Neural cell (in vitro differentiated cells): ENCODE results near the gene TBX18. TPM values are rescaled to one million over a fixed set of nuclear protein-coding genes. Genes with fewer than 3 reads are reported as not detected.

ENCODE experiments used
- H2AFZ ChIP-seq: fragments of 200-600, 300-800 bp; sonication (generic), shearing (Covaris generic); 2 replicates; pipeline ENCODE4 v1.6.0; 2014; ENCODE audit warnings: low read depth, mild to moderate bottlenecking, antibody characterized with exemption, low read length, moderate library complexity
- H3F3A ChIP-seq: fragments of 200-600 bp; shearing (Covaris generic); 2 replicates; pipeline ENCODE4 v1.6.1; 2016; ENCODE audit warnings: mild to moderate bottlenecking, moderate library complexity, mixed read lengths, antibody characterized with exemption, low read length; ENCODE audit not compliant: insufficient read depth, poor library complexity, severe bottlenecking
- H3K27ac ChIP-seq: fragments of 200-600, 300-800 bp; sonication (generic), shearing (Covaris generic); 2 replicates; pipeline ENCODE4 v1.5.1; 2014; ENCODE audit warnings: mild to moderate bottlenecking, low read length, moderate library complexity
- H3K27me3 ChIP-seq: fragments of 300-800, 200-600 bp; sonication (generic), shearing (Covaris generic); 2 replicates; pipeline ENCODE4 v1.6.0; 2014; ENCODE audit warnings: mild to moderate bottlenecking, low read depth, low read length, moderate library complexity; ENCODE audit not compliant: insufficient read depth
- H3K36me3 ChIP-seq: fragments of 300-800, 200-600 bp; sonication (generic), shearing (Covaris generic); 2 replicates; pipeline ENCODE4 v1.5.1; 2014; ENCODE audit warnings: mild to moderate bottlenecking, antibody characterized with exemption, low read length, moderate library complexity; ENCODE audit not compliant: insufficient read depth
- H3K4me2 ChIP-seq: fragments of 300-800, 200-600 bp; sonication (generic), shearing (Covaris generic); 2 replicates; pipeline ENCODE4 v1.6.0; 2014; ENCODE audit warnings: mild to moderate bottlenecking, low read length
- H3K4me3 ChIP-seq: fragments of 300-800, 200-600 bp; sonication (generic), shearing (Covaris generic); 2 replicates; pipeline ENCODE4 v1.5.1; 2014; ENCODE audit warnings: mild to moderate bottlenecking, low read length, moderate library complexity
- H3K79me2 ChIP-seq: fragments of 200-600 bp; shearing (Covaris generic); replicated peaks from 2 replicates; pipeline ENCODE4 v1.6.0; 2014; ENCODE audit warnings: mild to moderate bottlenecking, low read length, moderate library complexity; ENCODE audit not compliant: insufficient read depth
- H3K9ac ChIP-seq: fragments of 300-800, 200-600 bp; sonication (generic), shearing (Covaris generic); 2 replicates; pipeline ENCODE4 v1.6.1; 2016; ENCODE audit warnings: mild to moderate bottlenecking, low read length, mixed read lengths
- H3K9me2 ChIP-seq: fragments of 200-600 bp; shearing (Covaris generic); 2 replicates; pipeline ENCODE4 v1.6.1; 2016; ENCODE audit warnings: mild to moderate bottlenecking, low read length, mixed read lengths; ENCODE audit not compliant: insufficient read depth
- H3K9me3 ChIP-seq: fragments of 200-600, 300-800 bp; sonication (generic), shearing (Covaris generic); 2 replicates; pipeline ENCODE4 v1.6.1; 2016; ENCODE audit warnings: mild to moderate bottlenecking, mixed run types, low read length, moderate library complexity, mixed read lengths
- H4K20me1 ChIP-seq: fragments of 200-600 bp; shearing (Covaris generic); 2 replicates; pipeline ENCODE4 v1.6.1; 2016; ENCODE audit warnings: mild to moderate bottlenecking, mixed run types; ENCODE audit not compliant: insufficient read depth
- EP300 ChIP-seq: fragments of 450-650 bp; conservative IDR thresholded peaks from 2 replicates; pipeline ENCODE4 v1.6.1; 2014; ENCODE audit warnings: antibody characterized with exemption, mild to moderate bottlenecking, moderate library complexity; ENCODE audit not compliant: poor library complexity, severe bottlenecking
- EZH2 ChIP-seq: fragments of 200-600, 300-800 bp; shearing (Covaris generic), sonication (generic); IDR thresholded peaks from 2 replicates; pipeline ENCODE4 v1.6.1; 2014; ENCODE audit warnings: antibody characterized with exemption, low read length, borderline replicate concordance, mild to moderate bottlenecking; ENCODE audit not compliant: insufficient read depth, poor library complexity, severe bottlenecking
- MXI1 ChIP-seq: fragments of 450-650 bp; conservative IDR thresholded peaks from 2 replicates; pipeline ENCODE4 v1.6.1; 2014; ENCODE audit warnings: antibody characterized with exemption, mild to moderate bottlenecking; ENCODE audit not compliant: poor library complexity, severe bottlenecking
- POLR2AphosphoS5 ChIP-seq: IDR thresholded peaks from 2 replicates; pipeline ENCODE4 v1.6.1; 2012
- RAD21 ChIP-seq: fragments of 450-650 bp; conservative IDR thresholded peaks from 2 replicates; pipeline ENCODE4 v1.6.1; 2014; ENCODE audit warnings: antibody characterized with exemption, mild to moderate bottlenecking, moderate library complexity
- SMC3 ChIP-seq: fragments of 450-650 bp; conservative IDR thresholded peaks from 2 replicates; pipeline ENCODE4 v1.6.1; 2014; ENCODE audit warnings: antibody characterized with exemption, mild to moderate bottlenecking, moderate library complexity; ENCODE audit not compliant: poor library complexity
- TAF1 ChIP-seq: IDR thresholded peaks from 2 replicates; pipeline ENCODE4 v1.6.1; 2012; ENCODE audit warnings: low read depth
- polyA plus RNA-seq: library from polyadenylated mRNA; depleted of rRNA; stranded (reverse); fragments of >200 nt; gene quantifications from 2 replicates; pipeline ENCODE4 v1.2.3, GENCODE V29; 2014
- TF ChIP-seq, protein P1 (sequence below): IDR thresholded peaks from 2 replicates; pipeline ENCODE4 v1.6.1; 2012; ENCODE audit warnings: borderline replicate concordance
- TF ChIP-seq, protein P2 (sequence below): fragments of 450-650 bp; IDR thresholded peaks from 2 replicates; pipeline ENCODE4 v1.5.1; 2014; ENCODE audit warnings: antibody characterized with exemption, mild to moderate bottlenecking, moderate library complexity; ENCODE audit not compliant: poor library complexity, severe bottlenecking

The TBX18 gene
- polyA plus RNA-seq, 1 donor from 2014 or later: not detected

- H3K36me3 ChIP-seq: no peaks in the 10 kb centered on the region
- H3K4me2 ChIP-seq: no peak overlapping the region
- no peaks in the 10 kb centered on the region for H3K9me2 ChIP-seq
- TF ChIP-seq RAD21: no peak
- TF ChIP-seq, protein P1, sequence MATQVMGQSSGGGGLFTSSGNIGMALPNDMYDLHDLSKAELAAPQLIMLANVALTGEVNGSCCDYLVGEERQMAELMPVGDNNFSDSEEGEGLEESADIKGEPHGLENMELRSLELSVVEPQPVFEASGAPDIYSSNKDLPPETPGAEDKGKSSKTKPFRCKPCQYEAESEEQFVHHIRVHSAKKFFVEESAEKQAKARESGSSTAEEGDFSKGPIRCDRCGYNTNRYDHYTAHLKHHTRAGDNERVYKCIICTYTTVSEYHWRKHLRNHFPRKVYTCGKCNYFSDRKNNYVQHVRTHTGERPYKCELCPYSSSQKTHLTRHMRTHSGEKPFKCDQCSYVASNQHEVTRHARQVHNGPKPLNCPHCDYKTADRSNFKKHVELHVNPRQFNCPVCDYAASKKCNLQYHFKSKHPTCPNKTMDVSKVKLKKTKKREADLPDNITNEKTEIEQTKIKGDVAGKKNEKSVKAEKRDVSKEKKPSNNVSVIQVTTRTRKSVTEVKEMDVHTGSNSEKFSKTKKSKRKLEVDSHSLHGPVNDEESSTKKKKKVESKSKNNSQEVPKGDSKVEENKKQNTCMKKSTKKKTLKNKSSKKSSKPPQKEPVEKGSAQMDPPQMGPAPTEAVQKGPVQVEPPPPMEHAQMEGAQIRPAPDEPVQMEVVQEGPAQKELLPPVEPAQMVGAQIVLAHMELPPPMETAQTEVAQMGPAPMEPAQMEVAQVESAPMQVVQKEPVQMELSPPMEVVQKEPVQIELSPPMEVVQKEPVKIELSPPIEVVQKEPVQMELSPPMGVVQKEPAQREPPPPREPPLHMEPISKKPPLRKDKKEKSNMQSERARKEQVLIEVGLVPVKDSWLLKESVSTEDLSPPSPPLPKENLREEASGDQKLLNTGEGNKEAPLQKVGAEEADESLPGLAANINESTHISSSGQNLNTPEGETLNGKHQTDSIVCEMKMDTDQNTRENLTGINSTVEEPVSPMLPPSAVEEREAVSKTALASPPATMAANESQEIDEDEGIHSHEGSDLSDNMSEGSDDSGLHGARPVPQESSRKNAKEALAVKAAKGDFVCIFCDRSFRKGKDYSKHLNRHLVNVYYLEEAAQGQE: no peak
- TF ChIP-seq MXI1: no peak
- no peak for TF ChIP-seq TAF1
- no peak for TF ChIP-seq EP300
- TF ChIP-seq, protein P2, sequence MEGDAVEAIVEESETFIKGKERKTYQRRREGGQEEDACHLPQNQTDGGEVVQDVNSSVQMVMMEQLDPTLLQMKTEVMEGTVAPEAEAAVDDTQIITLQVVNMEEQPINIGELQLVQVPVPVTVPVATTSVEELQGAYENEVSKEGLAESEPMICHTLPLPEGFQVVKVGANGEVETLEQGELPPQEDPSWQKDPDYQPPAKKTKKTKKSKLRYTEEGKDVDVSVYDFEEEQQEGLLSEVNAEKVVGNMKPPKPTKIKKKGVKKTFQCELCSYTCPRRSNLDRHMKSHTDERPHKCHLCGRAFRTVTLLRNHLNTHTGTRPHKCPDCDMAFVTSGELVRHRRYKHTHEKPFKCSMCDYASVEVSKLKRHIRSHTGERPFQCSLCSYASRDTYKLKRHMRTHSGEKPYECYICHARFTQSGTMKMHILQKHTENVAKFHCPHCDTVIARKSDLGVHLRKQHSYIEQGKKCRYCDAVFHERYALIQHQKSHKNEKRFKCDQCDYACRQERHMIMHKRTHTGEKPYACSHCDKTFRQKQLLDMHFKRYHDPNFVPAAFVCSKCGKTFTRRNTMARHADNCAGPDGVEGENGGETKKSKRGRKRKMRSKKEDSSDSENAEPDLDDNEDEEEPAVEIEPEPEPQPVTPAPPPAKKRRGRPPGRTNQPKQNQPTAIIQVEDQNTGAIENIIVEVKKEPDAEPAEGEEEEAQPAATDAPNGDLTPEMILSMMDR: no peak
- no peak for TF ChIP-seq SMC3
- TF ChIP-seq POLR2AphosphoS5: no peak
- no peak for TF ChIP-seq EZH2
- H2AFZ ChIP-seq: no peak overlapping the region
- no peaks in the 10 kb centered on the region for H3F3A ChIP-seq
- no peak overlapping the region for H3K4me3 ChIP-seq
- H3K27ac ChIP-seq: no peak overlapping the region
- no peaks in the 10 kb centered on the region for H3K27me3 ChIP-seq
- H3K9ac ChIP-seq: no peak overlapping the region
- no peaks in the 10 kb centered on the region for H3K9me3 ChIP-seq
- no peaks in the 10 kb centered on the region for H3K79me2 ChIP-seq
- H4K20me1 ChIP-seq: no peaks in the 10 kb centered on the region
These were observed 55.3 kb downstream of the TBX18 start for GRCh38 chr6:84709121-84709520.

GRCh38 chr6:84707171-84707570 lies 57.2 kb downstream of the TBX18 start:
- H3K27me3 ChIP-seq: no peaks in the 10 kb centered on the region
- no peak overlapping the region for H3K4me3 ChIP-seq
- H3K9me2 ChIP-seq: no peaks in the 10 kb centered on the region
- H4K20me1 ChIP-seq: no peaks in the 10 kb centered on the region
- H3K79me2 ChIP-seq: no peaks in the 10 kb centered on the region
- no peak overlapping the region for H3K27ac ChIP-seq
- H3K9me3 ChIP-seq: no peaks in the 10 kb centered on the region
- TF ChIP-seq EP300 (no peak), MXI1 (no peak), EZH2 (no peak), SMC3 (no peak)
- TF ChIP-seq, protein P2: no peak
- H2AFZ ChIP-seq: no peak overlapping the region
- no peak overlapping the region for H3K9ac ChIP-seq
- no peaks in the 10 kb centered on the region for H3K36me3 ChIP-seq
- H3F3A ChIP-seq: no peaks in the 10 kb centered on the region
- H3K4me2 ChIP-seq: no peak overlapping the region
